GM19455 (cell line): Measurements from ENCODE around the gene RIN3.
"Not testable (repeated sequence)": the region's sequence is repeated elsewhere in the genome, so short reads cannot be mapped to it uniquely, and the experiment has no call there.

ENCODE experiments used
- ATAC-seq: cut with Tn5 transposase; IDR thresholded peaks from one replicate; pipeline ENCODE4 v1.9.1; 2021; ENCODE audit not compliant: unreplicated experiment

Gene RIN3

DNA sequence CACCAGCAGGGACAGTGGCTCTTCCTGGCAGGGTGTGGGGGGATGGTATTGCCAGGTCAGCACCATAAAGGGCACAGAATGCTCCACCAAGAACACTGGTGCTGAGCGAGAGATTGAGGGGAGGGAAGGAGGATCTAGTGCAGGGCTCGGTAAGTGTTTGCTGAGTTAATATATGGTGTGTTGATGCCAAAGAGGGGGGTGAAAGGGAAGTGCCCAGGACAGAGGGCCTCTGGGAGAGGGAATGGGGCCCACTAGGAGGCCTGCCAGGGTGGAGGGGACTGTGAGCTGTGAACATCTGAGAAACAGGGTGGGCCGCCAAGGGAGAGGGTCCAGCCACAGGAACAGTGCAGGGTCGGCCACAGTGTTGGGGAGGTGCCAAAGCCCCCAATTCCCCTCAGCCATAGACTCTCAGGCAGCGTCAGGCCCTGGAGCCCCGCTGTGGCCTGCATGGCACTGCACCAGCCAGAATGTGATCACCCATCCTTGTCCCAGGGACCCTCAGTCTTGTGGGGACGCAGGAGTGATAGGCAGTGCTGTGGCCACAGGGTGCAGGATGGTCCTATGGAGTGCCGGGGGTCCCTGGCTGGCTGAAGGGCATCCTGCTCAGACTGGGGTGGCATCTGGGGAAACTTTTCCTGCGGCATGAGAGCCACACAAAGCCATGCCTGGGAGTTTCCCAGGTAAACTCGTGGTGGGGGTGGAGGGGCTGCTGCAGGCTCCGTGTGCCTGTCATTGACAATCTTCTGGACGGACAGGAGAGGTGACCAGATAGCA, 11.9 kb downstream of the RIN3 start:
- no peak for ATAC-seq

DNA sequence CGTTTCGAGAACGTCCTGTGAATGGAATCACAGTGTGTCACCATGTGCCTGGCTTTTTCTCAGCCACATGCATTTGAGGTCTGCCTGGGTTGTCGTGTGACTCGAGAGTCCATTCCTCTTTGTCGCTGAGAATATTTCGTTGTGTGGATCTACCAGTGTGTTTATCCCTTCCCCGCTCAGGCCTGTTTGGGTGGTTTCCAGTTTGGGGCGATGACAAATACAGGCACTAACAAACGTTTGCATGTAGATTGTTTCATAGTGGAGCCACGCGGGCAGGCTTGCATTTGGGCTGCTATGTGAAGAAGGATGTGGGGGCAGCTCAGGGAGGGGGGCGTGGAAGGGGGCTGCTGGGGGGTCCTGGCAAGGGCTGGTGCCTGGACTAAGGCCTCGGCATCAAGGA, 14.1 kb downstream of the RIN3 start:
- no peak for ATAC-seq

DNA sequence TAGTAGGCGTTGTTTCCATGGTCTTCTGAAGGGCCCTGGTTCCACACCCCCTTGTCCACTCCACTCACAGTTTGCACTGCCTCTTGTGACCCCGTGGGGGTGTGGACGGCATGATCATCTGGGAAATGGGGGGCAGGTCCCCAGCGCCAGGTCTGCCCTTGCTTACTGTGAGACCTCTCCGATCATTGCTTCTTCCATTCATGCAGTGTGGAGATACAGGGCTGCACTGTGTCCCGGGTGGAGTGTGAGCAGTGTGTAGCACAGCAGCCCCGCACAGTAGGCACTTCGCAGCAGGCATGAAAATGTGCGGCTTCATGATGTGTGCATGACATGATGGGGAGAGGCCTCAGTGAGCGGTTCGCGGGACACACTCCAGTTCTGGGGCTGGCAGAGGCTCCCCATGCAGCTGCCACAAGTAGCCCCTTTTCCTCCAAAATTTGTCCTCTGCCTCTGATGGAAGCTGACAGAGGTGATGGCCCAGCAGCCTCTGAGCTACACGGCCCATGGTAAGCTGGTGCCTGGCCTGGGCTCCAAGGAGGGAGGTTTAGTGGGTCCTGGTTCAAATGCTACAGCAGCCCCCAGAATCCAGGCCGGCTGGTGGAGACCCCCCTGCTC, 15.0 kb downstream of the RIN3 start:
- no peak for ATAC-seq

DNA sequence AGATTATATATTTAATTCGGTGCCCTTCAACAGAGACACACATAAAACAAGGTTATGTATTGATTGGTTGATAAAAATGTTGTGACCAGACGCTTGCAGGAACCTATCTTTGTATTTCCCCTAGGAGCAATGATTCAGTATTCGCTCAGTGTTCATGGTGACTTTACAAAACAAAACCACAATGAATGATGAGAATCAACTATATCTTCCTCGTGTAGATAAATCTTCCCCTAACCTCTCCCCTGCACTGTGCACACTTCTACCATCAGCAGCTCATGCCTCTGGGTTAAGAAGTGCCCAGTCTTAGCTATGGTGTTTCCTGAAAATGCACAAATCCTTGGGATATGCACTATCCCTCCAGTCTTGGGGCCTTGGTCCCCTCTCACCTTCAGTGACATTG, 16.3 kb downstream of the RIN3 start:
- ATAC-seq = no peak

DNA sequence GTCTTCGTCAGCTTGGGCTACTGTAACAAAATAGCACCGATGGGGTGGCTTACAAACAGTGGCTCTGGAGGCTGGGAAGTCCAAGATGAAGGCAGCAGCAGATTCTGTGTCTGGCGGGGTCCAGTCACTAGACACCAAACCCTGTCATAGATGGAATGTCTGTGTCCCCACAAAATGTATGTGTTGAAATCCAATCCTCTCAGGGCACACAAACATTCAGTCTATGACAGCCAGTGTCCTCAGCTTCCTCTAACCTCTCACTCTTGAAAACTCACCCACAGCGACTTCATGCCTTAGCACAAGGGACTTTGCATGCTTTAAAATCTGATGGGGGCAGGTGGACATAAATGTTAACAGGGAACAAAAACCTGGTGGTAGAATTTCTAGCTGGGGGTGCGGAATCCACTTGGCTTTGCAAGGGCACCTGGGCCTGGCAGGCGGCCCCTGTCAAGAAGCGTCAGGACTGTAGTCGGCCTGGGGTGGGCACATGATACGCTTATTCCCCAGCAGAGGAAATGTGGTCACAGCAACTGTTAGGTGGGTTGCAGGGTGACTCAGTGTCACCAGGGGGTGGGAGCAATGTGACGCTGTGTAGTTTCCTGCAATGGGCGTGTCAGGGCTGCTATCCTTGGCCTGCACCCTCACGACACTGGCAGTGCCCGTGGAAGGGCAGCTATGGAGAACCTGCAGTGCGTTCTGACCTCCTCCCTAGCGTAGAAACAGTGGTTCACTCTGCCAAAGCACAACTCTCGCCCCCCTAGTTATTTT, 17.7 kb downstream of the RIN3 start:
- no peak for ATAC-seq

DNA sequence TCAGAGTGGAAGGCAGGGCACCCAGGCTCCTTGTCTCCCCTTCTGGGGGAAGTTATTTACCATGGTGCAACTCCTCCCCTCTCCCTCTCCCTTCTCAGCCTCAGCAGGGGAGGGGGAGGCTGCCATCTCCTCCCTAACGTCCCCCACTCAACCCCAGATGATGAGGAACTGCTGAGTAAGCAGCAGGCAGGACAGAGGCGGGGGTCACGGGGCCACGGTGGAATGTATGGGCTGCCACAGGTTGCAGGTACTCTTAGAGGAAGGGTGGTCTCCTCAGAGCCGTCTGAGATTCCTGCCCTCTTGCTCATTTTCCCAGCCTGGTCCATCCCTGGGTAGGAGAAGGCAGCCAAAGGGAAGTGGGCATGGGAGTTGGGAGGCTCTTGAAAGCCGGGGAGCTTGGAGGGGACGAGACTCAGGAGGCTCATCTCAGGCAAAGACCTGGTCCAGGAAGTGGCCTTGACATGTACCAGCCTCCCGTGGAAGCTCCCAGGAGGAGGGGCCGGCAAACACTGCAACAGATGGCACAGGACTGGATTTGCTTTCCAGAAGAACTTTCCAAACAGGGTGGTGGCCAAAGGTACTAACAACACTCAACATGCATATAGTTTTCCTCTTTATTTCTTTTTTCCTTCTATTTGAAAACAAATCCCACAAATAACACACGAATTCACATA, 19.0 kb downstream of the RIN3 start:
- no peak for ATAC-seq

DNA sequence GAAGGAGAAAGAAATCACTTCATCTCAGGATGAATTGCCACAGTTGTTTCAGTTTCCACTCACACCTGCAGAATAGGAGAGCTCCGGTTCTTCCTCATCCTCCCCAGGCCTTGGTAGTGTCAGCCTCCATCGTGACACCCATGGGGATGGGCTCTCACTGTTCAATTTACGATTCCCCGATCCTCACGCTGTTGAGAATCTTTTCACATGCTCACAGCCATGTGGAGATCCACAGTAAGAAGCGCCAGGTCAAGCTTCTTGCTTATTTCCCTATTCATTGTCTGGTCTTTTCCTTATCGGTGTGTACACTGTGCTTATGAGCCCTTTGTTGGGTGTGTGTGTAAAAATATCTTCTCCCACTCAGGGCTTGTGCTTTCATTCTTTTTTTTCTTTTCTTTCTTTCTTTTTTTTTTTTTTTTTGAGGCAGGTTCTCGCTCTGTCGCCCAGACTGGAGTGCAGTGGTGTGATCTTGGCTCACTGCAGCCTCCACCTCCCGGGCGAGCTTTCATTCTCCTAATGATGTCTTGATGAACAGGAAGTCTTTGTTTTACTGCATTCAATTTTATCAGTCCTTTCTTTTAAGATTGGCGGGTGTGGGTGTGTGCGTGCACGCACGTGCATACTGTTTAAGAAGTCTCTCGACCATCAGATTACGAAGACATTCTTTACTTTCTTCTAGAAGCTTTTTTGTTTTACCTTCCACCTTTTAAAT, 21.5 kb downstream of the RIN3 start:
- ATAC-seq = no peak

DNA sequence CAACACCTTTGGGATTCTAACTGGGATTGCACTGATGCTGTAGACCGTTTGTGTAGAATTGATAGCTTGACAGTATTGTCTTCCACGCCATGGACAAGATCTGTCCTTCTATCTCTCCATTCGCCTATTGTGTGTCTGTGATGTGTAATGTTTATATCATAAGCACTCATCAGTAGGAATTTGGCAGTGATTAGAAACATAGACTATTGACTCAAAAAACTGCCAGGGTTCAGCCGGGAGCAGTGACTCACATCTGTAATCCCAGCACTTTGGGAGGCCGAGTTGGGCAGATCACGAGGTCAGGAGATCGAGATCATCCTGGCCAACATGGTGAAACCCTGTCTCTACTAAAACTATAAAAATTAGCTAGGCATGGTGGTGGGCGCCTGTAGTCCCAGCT, 22.6 kb downstream of the RIN3 start:
- not testable (repeated sequence) for ATAC-seq

DNA sequence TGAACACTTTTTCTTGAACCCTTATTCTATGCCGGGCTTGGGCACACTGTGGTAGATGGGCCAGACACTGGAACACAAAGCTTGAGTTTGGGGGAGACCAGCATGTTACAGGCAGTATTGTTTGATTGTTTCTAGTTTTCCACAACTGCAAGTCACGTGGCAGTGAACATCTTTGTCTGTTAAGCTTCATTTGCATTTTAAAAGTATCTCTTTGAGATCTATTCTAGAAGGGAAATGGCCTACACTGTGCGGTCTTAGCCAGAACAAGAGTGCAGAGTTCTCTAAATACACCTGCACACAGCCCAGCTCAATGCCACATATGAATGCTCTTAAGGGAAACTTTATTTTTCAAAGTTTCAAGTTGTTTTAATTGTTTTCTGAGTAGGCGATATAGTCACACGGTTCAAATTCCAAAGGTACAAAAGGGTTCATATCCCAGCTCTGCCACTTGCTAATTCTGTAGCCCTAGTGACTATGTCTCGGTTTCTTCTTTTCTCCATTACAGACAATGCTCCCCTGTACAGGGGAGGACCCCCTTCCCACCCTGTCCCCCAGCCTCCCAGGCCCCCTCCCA, 24.9 kb downstream of the RIN3 start:
- peak; percentile 85 for ATAC-seq

DNA sequence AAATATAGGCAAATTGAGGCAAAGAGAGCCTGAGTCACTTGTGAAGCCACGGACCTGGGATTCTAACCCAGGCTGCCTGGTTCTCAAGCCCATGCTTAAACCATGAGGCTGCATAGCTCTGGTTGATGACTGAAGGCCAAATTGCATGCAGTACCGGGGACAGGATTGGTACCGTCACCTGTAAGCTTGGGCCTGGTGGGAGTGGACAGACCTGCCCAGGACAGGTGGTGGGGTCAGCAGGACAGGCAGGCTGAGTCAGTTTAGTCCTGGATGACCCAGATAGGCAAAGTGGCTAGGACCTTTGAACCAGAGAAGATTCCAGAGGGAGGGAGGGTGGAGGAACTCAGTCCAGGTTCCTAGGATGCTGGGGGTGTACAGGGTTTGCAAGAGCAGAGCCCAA, 25.8 kb downstream of the RIN3 start:
- no peak for ATAC-seq

DNA sequence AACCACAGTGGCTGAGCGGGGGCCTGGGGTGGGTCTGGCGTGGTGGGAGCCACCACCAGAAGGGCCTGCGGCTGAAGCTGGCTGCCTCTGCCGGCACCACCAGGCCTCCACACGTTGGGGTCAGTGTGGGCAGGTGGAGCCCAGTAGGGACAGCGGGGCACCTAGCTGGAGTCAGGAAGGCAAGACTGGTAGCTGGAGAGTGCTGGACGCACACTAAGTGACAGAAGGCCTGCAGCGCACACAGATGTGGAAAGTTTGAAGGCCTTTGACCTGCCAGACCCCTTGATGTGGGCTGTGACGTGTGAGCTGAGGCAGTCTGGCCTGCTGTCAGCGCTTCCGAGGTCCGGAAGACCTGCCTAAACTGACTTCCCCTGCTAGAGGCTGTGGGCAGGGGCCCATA, 26.3 kb downstream of the RIN3 start:
- ATAC-seq = no peak

DNA sequence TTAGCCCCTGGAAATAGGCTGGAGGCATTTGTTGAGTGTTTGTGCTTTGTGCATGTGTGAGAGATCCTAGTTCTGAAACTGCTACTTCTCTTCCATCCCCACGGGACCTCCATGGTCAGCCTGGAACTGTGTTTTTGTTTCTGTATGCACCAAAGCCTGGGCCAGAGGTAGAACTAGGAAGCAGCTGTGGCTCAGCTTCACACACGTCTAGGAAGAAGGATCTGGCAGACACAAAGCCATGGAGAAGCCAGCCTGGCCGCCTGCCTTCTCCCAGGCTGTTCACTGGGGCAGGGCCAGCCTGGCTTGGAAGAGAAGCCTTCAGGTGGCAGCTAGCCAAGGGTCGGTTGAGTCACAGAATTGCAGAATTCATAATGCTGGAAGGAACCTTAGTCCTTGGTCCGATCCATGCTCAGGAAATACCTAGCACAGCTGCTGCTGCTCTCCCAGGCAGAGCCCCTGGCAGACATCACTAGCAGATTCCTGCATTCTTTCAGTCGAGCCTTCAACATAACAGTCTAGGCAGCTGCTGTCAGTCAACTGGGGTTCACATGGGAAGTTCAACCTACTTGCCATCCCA, 27.0 kb downstream of the RIN3 start:
- no peak for ATAC-seq

DNA sequence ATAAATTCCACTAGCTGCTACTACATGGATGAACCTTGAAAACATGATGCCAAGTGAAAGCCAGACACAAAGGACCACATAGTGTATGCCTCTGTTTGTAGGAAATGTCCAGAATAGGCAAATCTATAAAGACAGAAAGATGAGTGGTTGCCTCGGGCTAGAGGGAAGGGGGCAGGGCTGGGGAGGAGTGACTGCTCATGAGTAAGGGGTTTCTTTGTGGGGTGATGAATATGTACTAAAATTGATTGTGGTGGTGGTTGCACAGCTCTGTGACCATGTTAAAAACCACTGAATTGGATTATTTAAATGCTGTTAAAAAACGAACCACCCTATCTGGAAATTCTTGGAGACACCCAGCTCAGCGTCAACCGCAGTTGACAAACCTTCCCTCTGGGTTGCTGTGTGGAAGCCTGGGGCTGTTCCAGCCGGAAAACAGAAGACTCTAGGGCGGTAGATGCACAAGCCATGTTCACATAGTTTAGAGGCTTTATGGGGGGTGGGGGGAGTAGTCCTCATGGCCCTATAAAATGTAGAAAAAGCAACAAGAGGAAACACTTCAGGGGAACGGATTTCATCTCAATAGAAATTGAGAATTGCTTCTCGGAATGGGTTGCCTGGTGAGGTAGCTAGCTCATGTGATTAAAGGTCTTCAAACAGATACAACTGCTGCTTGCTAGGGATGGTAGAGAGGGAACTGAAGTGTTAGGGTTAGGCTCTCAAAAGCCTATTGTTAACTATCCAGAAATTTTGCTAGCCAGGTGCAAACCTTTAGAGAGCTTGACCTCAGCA, 29.4 kb downstream of the RIN3 start:
- no peak for ATAC-seq

DNA sequence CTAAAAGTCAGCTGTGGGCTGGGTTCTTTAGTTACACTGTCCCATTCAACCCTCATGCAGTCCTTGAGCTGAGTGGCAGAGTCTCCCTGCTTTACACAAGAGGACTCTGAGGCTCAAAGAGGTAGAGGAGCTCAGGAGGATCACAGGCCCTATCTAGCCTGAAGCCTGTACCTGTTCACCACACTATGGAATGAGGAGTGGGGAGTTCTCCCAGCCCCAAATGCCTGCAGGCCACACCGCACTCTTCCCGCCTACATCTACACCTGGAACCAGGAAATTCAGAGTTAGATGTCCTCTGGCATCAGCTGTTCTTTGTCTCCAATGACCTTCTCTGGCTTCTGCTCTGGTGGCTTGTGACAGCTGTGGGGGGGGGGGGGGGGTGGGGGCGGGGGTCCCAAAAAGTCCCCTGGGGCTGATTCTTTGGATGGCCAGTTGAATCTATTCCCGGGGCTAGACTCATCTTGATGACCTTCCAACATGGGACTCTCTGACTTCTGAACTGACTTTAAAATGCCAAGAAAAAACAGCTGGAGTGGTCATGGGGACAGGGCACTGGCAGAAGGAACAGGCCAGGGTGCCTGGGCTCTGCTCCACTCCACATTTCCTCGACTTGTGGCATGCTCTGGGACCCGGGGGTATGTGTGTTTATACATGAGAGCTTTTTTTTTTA, 30.6 kb downstream of the RIN3 start:
- ATAC-seq = no peak

DNA sequence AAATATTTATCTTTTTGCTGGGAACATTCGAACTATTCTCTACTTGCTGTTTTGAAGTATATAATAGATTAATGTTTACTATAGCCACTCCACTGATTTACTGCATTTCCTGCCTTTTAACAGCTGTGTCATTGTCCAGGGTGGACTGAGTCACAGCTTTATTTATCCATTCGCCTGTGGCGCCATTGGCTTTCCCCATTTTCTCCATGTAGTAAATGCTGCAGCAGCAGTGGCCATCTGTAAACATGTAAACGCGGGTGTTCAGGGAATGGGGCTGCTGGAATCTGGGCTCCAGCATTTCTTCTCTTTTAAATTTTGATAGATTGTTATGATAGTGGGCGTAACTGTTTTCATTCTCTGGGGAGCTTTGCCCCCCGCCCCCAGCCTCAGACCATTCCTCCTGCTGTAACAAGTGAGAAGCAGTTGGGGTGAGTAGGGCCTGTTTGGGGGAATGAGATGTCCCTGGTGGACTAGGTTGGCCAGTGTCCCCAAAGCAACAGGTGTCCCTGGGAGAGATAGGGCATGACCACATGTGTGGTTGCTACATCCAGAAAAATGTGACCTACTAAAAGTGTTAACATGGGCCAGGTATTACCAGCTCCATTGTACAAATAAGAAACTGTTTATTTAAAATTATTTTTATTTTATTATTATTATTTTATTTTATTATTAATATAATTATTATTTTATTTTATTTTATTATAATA, 32.9 kb downstream of the RIN3 start:
- no peak for ATAC-seq

DNA sequence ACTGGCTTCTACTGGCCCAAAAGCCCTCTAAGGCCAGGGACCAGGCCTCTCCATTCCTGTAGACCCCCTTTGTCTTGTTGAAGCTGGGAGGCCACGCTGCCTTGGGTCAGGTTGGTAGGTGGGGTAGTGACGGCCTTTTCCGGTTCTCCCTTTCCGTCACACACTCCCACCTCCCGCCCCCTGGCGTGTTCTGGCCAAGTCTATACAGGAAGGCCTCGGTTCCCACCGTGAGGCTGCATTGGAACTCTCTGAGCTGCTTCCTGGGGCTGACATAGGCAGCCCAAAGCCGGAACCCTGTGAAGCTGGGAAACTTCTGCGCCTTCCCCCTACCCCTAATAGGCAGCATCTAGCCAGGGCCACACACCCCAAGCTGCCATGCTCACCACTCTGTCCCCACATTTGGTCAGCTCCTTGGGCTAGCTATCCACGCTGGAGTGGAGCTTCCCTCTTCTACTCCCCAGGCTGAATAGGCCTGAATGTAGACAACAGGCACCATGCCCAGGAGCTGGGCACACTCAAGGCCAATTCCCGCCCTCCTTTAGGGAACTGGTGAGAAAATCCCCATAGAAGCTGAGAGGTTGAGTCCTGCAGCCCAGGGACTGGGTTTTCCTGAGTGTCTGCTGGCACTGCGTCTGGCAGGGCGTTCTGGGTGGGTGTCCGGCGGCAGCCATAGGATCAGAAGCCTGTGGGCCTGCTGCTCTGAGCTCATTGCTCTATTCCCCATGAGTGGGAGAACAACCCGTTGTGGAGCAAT, 35.7 kb downstream of the RIN3 start:
- no peak for ATAC-seq

DNA sequence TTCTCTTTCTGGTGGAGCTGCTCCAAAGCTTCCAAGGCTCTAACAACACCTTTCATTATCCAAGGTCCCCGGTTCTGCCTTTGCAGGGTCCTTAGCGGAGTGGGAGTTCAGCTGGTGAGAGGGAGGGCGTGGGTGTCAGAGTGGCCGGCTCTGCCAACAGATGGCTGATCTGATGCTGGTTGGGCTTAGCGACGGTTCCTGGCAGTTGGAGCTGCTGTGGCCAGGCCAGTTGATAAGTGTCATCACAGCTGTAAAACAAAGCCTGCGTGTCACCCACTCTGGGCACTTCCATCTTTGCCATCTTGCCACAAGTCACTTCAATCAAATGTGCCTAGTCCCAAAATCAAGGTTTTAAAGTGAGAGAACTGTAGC, 36.3 kb downstream of the RIN3 start:
- ATAC-seq = no peak
